Measurements from ENCODE around the gene COG7.

Gene COG7

GRCh38 chr16:23432176-23433128 lies 20.5 kb downstream of the COG7 start:
- no peaks in the 10 kb centered on the region for H3K27me3 ChIP-seq (ENCODE audit: control insufficient read depth, insufficient read depth, low read length)
- no peaks in the 10 kb centered on the region for H3K9me3 ChIP-seq (ENCODE audit: control insufficient read depth, low read length)
- H3K36me3 ChIP-seq (ENCODE audit: control insufficient read depth, insufficient read depth, low read length) = peaks cover 6% of the 10 kb centered on the region
- peaks cover 25% of the 10 kb centered on the region for H3K4me1 ChIP-seq (ENCODE audit: control insufficient read depth, insufficient read depth, low read length)
- peak overlapping the region; percentile 22 for H3K9ac ChIP-seq (ENCODE audit: low read length)
- no peak overlapping the region for H3K4me3 ChIP-seq (ENCODE audit: low read length)

DNA sequence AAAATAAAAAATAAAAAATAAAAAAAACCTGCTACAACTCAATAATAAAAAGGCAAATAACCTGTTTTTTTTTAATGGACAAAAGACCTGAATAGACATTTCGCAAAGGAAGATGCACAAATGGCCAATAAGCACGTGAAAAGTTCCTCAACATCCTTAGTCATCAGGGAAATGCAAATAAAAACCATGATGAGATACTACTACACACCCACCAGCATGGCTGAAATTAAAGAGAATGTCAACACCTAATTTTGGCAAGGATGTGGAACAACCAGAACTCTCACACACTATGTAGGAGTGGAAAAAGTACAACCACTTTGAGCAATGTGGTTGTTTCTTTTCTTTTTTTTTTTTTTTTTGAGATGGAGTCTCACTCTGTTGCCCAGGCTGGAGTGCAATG lies 24.6 kb downstream of the COG7 start:
- Histone ChIP-seq H3K4me1 (ENCODE audit: control insufficient read depth, insufficient read depth, low read length) (peaks cover 15% of the 10 kb centered on the region), H3K9me3 (ENCODE audit: control insufficient read depth, low read length) (no peaks in the 10 kb centered on the region), H3K4me3 (ENCODE audit: low read length) (no peak overlapping the region), H3K9ac (ENCODE audit: low read length) (no peak overlapping the region), H3K27me3 (ENCODE audit: control insufficient read depth, insufficient read depth, low read length) (no peaks in the 10 kb centered on the region), H3K36me3 (ENCODE audit: control insufficient read depth, insufficient read depth, low read length) (peaks cover under 1% of the 10 kb centered on the region)

- Histone ChIP-seq H3K9ac (ENCODE audit: low read length) (no peak overlapping the region), H3K36me3 (ENCODE audit: control insufficient read depth, insufficient read depth, low read length) (no peaks in the 10 kb centered on the region), H3K9me3 (ENCODE audit: control insufficient read depth, low read length) (no peaks in the 10 kb centered on the region), H3K4me3 (ENCODE audit: low read length) (no peak overlapping the region), H3K4me1 (ENCODE audit: control insufficient read depth, insufficient read depth, low read length) (peaks cover 20% of the 10 kb centered on the region), H3K27me3 (ENCODE audit: control insufficient read depth, insufficient read depth, low read length) (no peaks in the 10 kb centered on the region)
Observed at GRCh38 chr16:23424292-23424958, 28.6 kb downstream of the COG7 start.

DNA sequence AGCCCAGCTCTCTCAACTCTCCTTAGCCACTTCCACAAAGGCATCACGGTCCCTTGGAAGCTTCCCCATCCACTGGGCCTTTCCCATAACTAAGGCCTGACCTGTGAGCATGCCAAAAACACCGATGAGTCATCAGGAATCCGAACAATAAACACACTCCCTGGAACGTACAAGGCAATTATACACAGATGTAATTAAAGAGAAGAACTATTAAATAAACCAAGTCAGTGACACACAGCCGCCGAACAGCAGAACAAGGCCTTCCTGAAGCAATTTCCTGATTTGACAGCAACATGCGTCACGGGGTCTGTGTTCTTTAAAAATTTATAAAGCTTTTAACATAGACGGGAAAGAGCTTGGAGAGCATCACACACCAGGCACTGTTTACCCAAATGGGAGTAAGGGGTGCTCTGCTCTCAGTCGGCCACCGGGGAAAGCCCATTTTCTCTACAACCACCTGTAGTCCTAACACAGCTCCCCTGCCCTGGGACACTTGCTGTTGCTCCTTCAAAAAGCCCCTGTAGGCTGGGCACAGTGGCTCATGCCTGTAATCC lies 29.4 kb downstream of the COG7 start:
- H3K4me1 ChIP-seq (ENCODE audit: control insufficient read depth, insufficient read depth, low read length) = peaks cover 20% of the 10 kb centered on the region
- H3K4me3 ChIP-seq (ENCODE audit: low read length) = no peak overlapping the region
- no peaks in the 10 kb centered on the region for H3K36me3 ChIP-seq (ENCODE audit: control insufficient read depth, insufficient read depth, low read length)
- H3K27me3 ChIP-seq (ENCODE audit: control insufficient read depth, insufficient read depth, low read length) = no peaks in the 10 kb centered on the region
- H3K9ac ChIP-seq (ENCODE audit: low read length) = no peak overlapping the region
- H3K9me3 ChIP-seq (ENCODE audit: control insufficient read depth, low read length) = no peaks in the 10 kb centered on the region

GRCh38 chr16:23420011-23420410 lies 33.0 kb downstream of the COG7 start:
- H3K4me3 ChIP-seq (ENCODE audit: low read length) = no peak overlapping the region
- H3K4me1 ChIP-seq (ENCODE audit: control insufficient read depth, insufficient read depth, low read length) = peaks cover 20% of the 10 kb centered on the region
- H3K27me3 ChIP-seq (ENCODE audit: control insufficient read depth, insufficient read depth, low read length) = no peaks in the 10 kb centered on the region
- no peaks in the 10 kb centered on the region for H3K9me3 ChIP-seq (ENCODE audit: control insufficient read depth, low read length)
- H3K9ac ChIP-seq (ENCODE audit: low read length) = no peak overlapping the region
- no peaks in the 10 kb centered on the region for H3K36me3 ChIP-seq (ENCODE audit: control insufficient read depth, insufficient read depth, low read length)

DNA sequence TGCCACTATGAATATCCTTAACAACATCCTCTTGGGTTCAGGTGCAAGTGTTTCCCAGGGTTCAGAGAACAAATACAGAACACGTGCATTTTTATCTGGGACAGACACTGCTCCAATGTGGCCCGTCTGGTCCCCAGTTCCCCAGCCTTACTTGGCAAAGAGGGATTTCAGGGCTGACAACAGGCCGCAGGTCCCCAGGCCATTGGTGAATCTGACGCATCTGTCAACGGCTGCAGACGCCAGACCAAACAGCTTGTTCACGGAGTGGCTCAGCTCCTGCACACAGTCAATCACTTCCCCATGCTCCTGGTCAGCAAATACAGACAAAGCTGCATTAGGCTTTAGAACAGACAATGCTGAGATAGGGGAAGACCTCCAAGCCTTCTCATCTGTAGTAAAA lies 36.2 kb downstream of the COG7 start:
- Histone ChIP-seq H3K36me3 (ENCODE audit: control insufficient read depth, insufficient read depth, low read length) (no peaks in the 10 kb centered on the region), H3K9me3 (ENCODE audit: control insufficient read depth, low read length) (no peaks in the 10 kb centered on the region), H3K27me3 (ENCODE audit: control insufficient read depth, insufficient read depth, low read length) (no peaks in the 10 kb centered on the region), H3K4me3 (ENCODE audit: low read length) (no peak overlapping the region), H3K9ac (ENCODE audit: low read length) (no peak overlapping the region), H3K4me1 (ENCODE audit: control insufficient read depth, insufficient read depth, low read length) (no peaks in the 10 kb centered on the region)

- Histone ChIP-seq H3K36me3 (ENCODE audit: control insufficient read depth, insufficient read depth, low read length) (no peaks in the 10 kb centered on the region), H3K9ac (ENCODE audit: low read length) (no peak overlapping the region), H3K9me3 (ENCODE audit: control insufficient read depth, low read length) (no peaks in the 10 kb centered on the region), H3K4me1 (ENCODE audit: control insufficient read depth, insufficient read depth, low read length) (no peaks in the 10 kb centered on the region), H3K4me3 (ENCODE audit: low read length) (no peak overlapping the region), H3K27me3 (ENCODE audit: control insufficient read depth, insufficient read depth, low read length) (no peaks in the 10 kb centered on the region)
Observed at GRCh38 chr16:23414731-23415130, 38.3 kb downstream of the COG7 start.

DNA sequence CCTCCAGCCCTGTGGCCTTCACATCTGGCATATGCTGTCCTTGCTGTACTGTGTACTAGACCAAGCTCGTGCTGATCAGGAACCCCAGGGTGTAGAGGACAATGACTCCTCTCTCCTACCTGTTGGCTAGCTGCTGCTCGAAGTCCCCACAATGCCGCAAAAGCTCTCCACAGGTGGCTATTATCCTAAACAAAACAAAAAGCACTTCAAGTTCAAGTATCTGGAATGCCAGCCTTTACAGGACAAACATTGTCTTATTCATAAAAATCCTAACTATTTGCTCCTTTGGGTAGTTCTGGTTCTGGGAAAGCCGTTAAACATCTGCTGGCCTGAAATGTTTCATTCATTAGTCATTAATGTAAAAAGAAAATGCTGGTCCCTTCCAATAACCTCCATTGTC lies 42.8 kb downstream of the COG7 start:
- no peak overlapping the region for H3K9ac ChIP-seq (ENCODE audit: low read length)
- H3K27me3 ChIP-seq (ENCODE audit: control insufficient read depth, insufficient read depth, low read length) = no peaks in the 10 kb centered on the region
- no peak overlapping the region for H3K4me3 ChIP-seq (ENCODE audit: low read length)
- peaks cover 6% of the 10 kb centered on the region for H3K36me3 ChIP-seq (ENCODE audit: control insufficient read depth, insufficient read depth, low read length)
- H3K9me3 ChIP-seq (ENCODE audit: control insufficient read depth, low read length) = no peaks in the 10 kb centered on the region
- H3K4me1 ChIP-seq (ENCODE audit: control insufficient read depth, insufficient read depth, low read length) = no peaks in the 10 kb centered on the region

GRCh38 chr16:23409522-23409921 lies 43.5 kb downstream of the COG7 start:
- Histone ChIP-seq H3K27me3 (ENCODE audit: control insufficient read depth, insufficient read depth, low read length) (no peaks in the 10 kb centered on the region), H3K4me3 (ENCODE audit: low read length) (no peak overlapping the region), H3K4me1 (ENCODE audit: control insufficient read depth, insufficient read depth, low read length) (no peaks in the 10 kb centered on the region), H3K36me3 (ENCODE audit: control insufficient read depth, insufficient read depth, low read length) (peaks cover 11% of the 10 kb centered on the region), H3K9ac (ENCODE audit: low read length) (no peak overlapping the region), H3K9me3 (ENCODE audit: control insufficient read depth, low read length) (no peaks in the 10 kb centered on the region)

- Histone ChIP-seq H3K4me3 (ENCODE audit: low read length) (no peak overlapping the region), H3K9ac (ENCODE audit: low read length) (no peak overlapping the region), H3K9me3 (ENCODE audit: control insufficient read depth, low read length) (no peaks in the 10 kb centered on the region), H3K4me1 (ENCODE audit: control insufficient read depth, insufficient read depth, low read length) (no peaks in the 10 kb centered on the region), H3K27me3 (ENCODE audit: control insufficient read depth, insufficient read depth, low read length) (no peaks in the 10 kb centered on the region), H3K36me3 (ENCODE audit: control insufficient read depth, insufficient read depth, low read length) (peaks cover 13% of the 10 kb centered on the region)
Observed at GRCh38 chr16:23408823-23409298, 44.1 kb downstream of the COG7 start.

GRCh38 chr16:23408242-23408822 lies 44.7 kb downstream of the COG7 start:
- Histone ChIP-seq H3K36me3 (ENCODE audit: control insufficient read depth, insufficient read depth, low read length) (peaks cover 17% of the 10 kb centered on the region), H3K4me3 (ENCODE audit: low read length) (no peak overlapping the region), H3K27me3 (ENCODE audit: control insufficient read depth, insufficient read depth, low read length) (no peaks in the 10 kb centered on the region), H3K9me3 (ENCODE audit: control insufficient read depth, low read length) (no peaks in the 10 kb centered on the region), H3K4me1 (ENCODE audit: control insufficient read depth, insufficient read depth, low read length) (no peaks in the 10 kb centered on the region), H3K9ac (ENCODE audit: low read length) (no peak overlapping the region)
